ENCODE results near the gene MTHFD2L. TPM values are rescaled to one million over a fixed set of nuclear protein-coding genes. Genes with fewer than 3 reads are reported as not detected.
A peak's percentile ranks its signal among the peaks of the same experiment; 100 is the strongest.
"Not testable (repeated sequence)": the region's sequence is repeated elsewhere in the genome, so short reads cannot be mapped to it uniquely, and the experiment has no call there.

The MTHFD2L gene
- total and polyA plus RNA-seq, 9 of the 15 experiments (the other 6 are each of a cell fraction or from before 2014, with no cell fraction given): 10.0 to 39.0 (median 26.0) TPM

- TF ChIP-seq, protein P1, sequence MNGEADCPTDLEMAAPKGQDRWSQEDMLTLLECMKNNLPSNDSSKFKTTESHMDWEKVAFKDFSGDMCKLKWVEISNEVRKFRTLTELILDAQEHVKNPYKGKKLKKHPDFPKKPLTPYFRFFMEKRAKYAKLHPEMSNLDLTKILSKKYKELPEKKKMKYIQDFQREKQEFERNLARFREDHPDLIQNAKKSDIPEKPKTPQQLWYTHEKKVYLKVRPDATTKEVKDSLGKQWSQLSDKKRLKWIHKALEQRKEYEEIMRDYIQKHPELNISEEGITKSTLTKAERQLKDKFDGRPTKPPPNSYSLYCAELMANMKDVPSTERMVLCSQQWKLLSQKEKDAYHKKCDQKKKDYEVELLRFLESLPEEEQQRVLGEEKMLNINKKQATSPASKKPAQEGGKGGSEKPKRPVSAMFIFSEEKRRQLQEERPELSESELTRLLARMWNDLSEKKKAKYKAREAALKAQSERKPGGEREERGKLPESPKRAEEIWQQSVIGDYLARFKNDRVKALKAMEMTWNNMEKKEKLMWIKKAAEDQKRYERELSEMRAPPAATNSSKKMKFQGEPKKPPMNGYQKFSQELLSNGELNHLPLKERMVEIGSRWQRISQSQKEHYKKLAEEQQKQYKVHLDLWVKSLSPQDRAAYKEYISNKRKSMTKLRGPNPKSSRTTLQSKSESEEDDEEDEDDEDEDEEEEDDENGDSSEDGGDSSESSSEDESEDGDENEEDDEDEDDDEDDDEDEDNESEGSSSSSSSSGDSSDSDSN (IDR thresholded peaks at IDR 0.05; ENCODE audit: borderline replicate concordance in 1 of 2, low read depth in 2 of 2, low read length in 2 of 2): peak; percentile 49 to 96; a peak in 2 of 4 replicates
- TF ChIP-seq XRCC4 (IDR thresholded peaks at IDR 0.05; ENCODE audit: extremely low read depth, insufficient read depth, insufficient read length): no peak
- TF ChIP-seq SREBF2 (CRISPR knock-in tag; IDR thresholded peaks at IDR 0.05): no peak
- TF ChIP-seq MBD2 (IDR thresholded peaks at IDR 0.05; ENCODE audit: borderline replicate concordance, low read depth): no peak
Measured at GRCh38 chr4:74206088-74206825, 48.3 kb downstream of the MTHFD2L start (continued).

GRCh38 chr4:74214457-74215159 is 56.7 kb downstream of the MTHFD2L start:
- POLR2A ChIA-PET: interaction anchor here (0.6 to 0.8 kb wide), 2 partner anchors 14 to 86 kb away, joined by 3 read pairs; no protein-coding TSS in a partner anchor
- intact Hi-C loops (cut with micrococcal nuclease); H3K4me1 ChIP-seq (replicated peaks in 1 of 2; ENCODE audit: control insufficient read depth in 2 of 2, insufficient read depth in 2 of 2, low read length in 2 of 2); CTCF ChIA-PET (ENCODE audit: low intra/inter-chr PET ratio); H3K9me1 ChIP-seq (ENCODE audit: control insufficient read depth, insufficient read depth, low read length); H3K9me3 ChIP-seq (replicated peaks; ENCODE audit: control insufficient read depth, insufficient read depth, low read depth, low read length); BruUV-seq (replicated peaks); FAIRE-seq; in situ Hi-C loops (cut with MboI); H3K4me3 ChIP-seq; H3K4me2 ChIP-seq (ENCODE audit: insufficient read depth, low read length); H3K79me2 ChIP-seq (ENCODE audit: control insufficient read depth, insufficient read depth, low read length); H4K20me1 ChIP-seq (replicated peaks; ENCODE audit: control insufficient read depth, insufficient read depth, low read length); H3K27me3 ChIP-seq (ENCODE audit: control insufficient read depth in 2 of 2, insufficient read depth in 2 of 2, low read length in 2 of 2); H3K36me3 ChIP-seq (ENCODE audit: control insufficient read depth, insufficient read depth, low read length): not testable (repeated sequence)
- peak in 1 of 2 experiments; percentile 54; a peak in 2 of 4 replicates for TF ChIP-seq FOXA3 (CRISPR knock-in tag; conservative IDR thresholded peaks at IDR 0.05 in 1 of 2, IDR thresholded peaks at IDR 0.05 in 1 of 2)
- TF ChIP-seq FOXK2 (conservative IDR thresholded peaks at IDR 0.05 in 1 of 2, IDR thresholded peaks at IDR 0.05 in 1 of 2; ENCODE audit: low read depth in 2 of 2): peak; percentile 78 to 82
- H2AFZ ChIP-seq (ENCODE audit: low read depth, low read length): peak overlapping the region; percentile 51; the same call in 1 of the 2 replicates
- peak overlapping the region; percentile 19; the same call in 1 of the 3 replicates for H3K27ac ChIP-seq (ENCODE audit: extremely low read depth, low read depth, low read length)
- peak overlapping the region in 1 of 2 experiments; percentile 43; a peak in 1 of 4 replicates for H3K9ac ChIP-seq (ENCODE audit: insufficient read depth in 1 of 2, low read depth in 2 of 2, low read length in 2 of 2)
- DNase-seq (ENCODE audit: extremely low read depth in 1 of 4, low spot score in 3 of 4): peak in 1 of 4 experiments; percentile 44
- ATAC-seq: peak; percentile 86
- WGBS (ENCODE audit: insufficient coverage, low coverage, missing lambda C conversion rate): 71% methylated on average over 7 of the region's 7 CpGs

DNA sequence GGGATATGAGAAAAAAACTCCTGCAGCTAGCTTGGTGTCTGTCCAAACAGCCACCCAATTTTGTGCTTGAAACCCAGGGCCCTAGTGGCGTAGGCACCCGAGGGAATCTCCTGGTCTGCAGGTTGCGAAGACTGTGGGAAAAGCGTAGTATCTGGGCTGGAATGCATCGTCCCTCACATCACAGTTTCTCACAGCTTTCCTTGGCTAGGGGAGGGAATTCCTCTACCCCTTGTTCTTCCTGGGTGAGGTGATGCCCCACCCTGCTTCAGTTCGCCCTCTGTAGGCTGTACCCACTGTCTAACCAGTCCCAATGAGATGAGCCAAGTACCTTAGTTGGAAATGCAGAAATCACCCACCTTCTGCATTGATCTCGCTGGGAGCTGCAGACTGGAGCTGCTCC is 57.3 kb downstream of the MTHFD2L start:
- H3K4me3 ChIP-seq; CTCF ChIA-PET (ENCODE audit: low intra/inter-chr PET ratio); H3K36me3 ChIP-seq (ENCODE audit: control insufficient read depth, insufficient read depth, low read length); H3K9me1 ChIP-seq (ENCODE audit: control insufficient read depth, insufficient read depth, low read length); FAIRE-seq; H3K4me1 ChIP-seq (replicated peaks in 1 of 2; ENCODE audit: control insufficient read depth in 2 of 2, insufficient read depth in 2 of 2, low read length in 2 of 2); DNase-seq (ENCODE audit: extremely low read depth in 1 of 4, low spot score in 3 of 4); ATAC-seq; H3K4me2 ChIP-seq (ENCODE audit: insufficient read depth, low read length); H4K20me1 ChIP-seq (replicated peaks; ENCODE audit: control insufficient read depth, insufficient read depth, low read length); in situ Hi-C loops (cut with MboI); H3K9me3 ChIP-seq (replicated peaks; ENCODE audit: control insufficient read depth, insufficient read depth, low read depth, low read length); intact Hi-C loops (cut with micrococcal nuclease); H3K79me2 ChIP-seq (ENCODE audit: control insufficient read depth, insufficient read depth, low read length); H3K27me3 ChIP-seq (ENCODE audit: control insufficient read depth in 2 of 2, insufficient read depth in 2 of 2, low read length in 2 of 2); BruUV-seq (replicated peaks): not testable (repeated sequence)
- H2AFZ ChIP-seq (ENCODE audit: low read depth, low read length): peak overlapping the region; percentile 51; the same call in 1 of the 2 replicates
- H3K27ac ChIP-seq (ENCODE audit: extremely low read depth, low read depth, low read length): peak overlapping the region; percentile 19; the same call in 1 of the 3 replicates
- POLR2A ChIA-PET: interaction anchor here (0.5 to 0.6 kb wide), 2 partner anchors 85 to 138 kb away, joined by 3 read pairs; no protein-coding TSS in a partner anchor
- WGBS (ENCODE audit: insufficient coverage, low coverage, missing lambda C conversion rate): 77% methylated on average over 7 of the region's 7 CpGs
- H3K9ac ChIP-seq (ENCODE audit: insufficient read depth in 1 of 2, low read depth in 2 of 2, low read length in 2 of 2): peak overlapping the region in 1 of 2 experiments; percentile 43; a peak in 1 of 4 replicates

Data from K562 (cell line).